GM18508 (cell line): ENCODE data around the gene GPATCH4.
"Not testable (repeated sequence)": the region's sequence is repeated elsewhere in the genome, so short reads cannot be mapped to it uniquely, and the experiment has no call there.

ENCODE experiments used
- ATAC-seq: cut with Tn5 transposase; IDR thresholded peaks from one replicate; pipeline ENCODE4 v1.9.1; 2021; ENCODE audit warnings: moderate number of reproducible peaks; ENCODE audit not compliant: insufficient read depth, unreplicated experiment

The GPATCH4 gene

GRCh38 chr1:156629823-156630449 is 28.7 kb upstream of the GPATCH4 start:
- no peak for ATAC-seq

GRCh38 chr1:156627313-156627880 is 26.1 kb upstream of the GPATCH4 start:
- ATAC-seq, result no peak

GRCh38 chr1:156626079-156626438 is 24.8 kb upstream of the GPATCH4 start:
- ATAC-seq, result no peak

- ATAC-seq, result no peak
These were observed 24.3 kb upstream of the GPATCH4 start for GRCh38 chr1:156625436-156626078.

GRCh38 chr1:156624814-156625435 is 23.6 kb upstream of the GPATCH4 start:
- no peak for ATAC-seq

GRCh38 chr1:156623946-156624813 is 22.9 kb upstream of the GPATCH4 start:
- ATAC-seq, result no peak

GRCh38 chr1:156622581-156623297 is 21.5 kb upstream of the GPATCH4 start:
- ATAC-seq, result no peak

GRCh38 chr1:156619582-156619955 is 18.3 kb upstream of the GPATCH4 start:
- ATAC-seq, result no peak

GRCh38 chr1:156618853-156619581 is 17.7 kb upstream of the GPATCH4 start, which contains the start of gene HAPLN2:
HAPLN2 (plus strand) TSS chr1:156619415; CDS start chr1:156623491, 4,076 bp downstream.
- no peak for ATAC-seq

- ATAC-seq, result no peak
These were observed 15.2 kb upstream of the GPATCH4 start for GRCh38 chr1:156616463-156616862.

- ATAC-seq, result no peak
These were observed 14.7 kb upstream of the GPATCH4 start for GRCh38 chr1:156615946-156616345.

GRCh38 chr1:156612666-156613065 is 11.4 kb upstream of the GPATCH4 start:
- no peak for ATAC-seq

- ATAC-seq, result not testable (repeated sequence)
These were observed 8.8 kb upstream of the GPATCH4 start for GRCh38 chr1:156610072-156610471.

- no peak for ATAC-seq
These were observed 7.7 kb upstream of the GPATCH4 start for GRCh38 chr1:156608981-156609380.

- no peak for ATAC-seq
These were observed 6.9 kb upstream of the GPATCH4 start for GRCh38 chr1:156608036-156608674.

GRCh38 chr1:156607344-156607743 is 6.1 kb upstream of the GPATCH4 start:
- not testable (repeated sequence) for ATAC-seq

GRCh38 chr1:156602557-156602993 is 1.3 kb upstream of the GPATCH4 start:
- ATAC-seq, result no peak

GRCh38 chr1:156601892-156602291 is 613 bp upstream of the GPATCH4 start:
- ATAC-seq, result no peak

GRCh38 chr1:156600733-156601121 is 552 bp downstream of the GPATCH4 start:
- ATAC-seq, result no peak
